ENCODE data around the gene HHIP. TPM values are rescaled to one million over a fixed set of nuclear protein-coding genes. Genes with fewer than 3 reads are reported as not detected.

HHIP gene
- total and polyA plus RNA-seq, 4 donors, result 3.3 to 14.0 (median 6.6) TPM

DNA sequence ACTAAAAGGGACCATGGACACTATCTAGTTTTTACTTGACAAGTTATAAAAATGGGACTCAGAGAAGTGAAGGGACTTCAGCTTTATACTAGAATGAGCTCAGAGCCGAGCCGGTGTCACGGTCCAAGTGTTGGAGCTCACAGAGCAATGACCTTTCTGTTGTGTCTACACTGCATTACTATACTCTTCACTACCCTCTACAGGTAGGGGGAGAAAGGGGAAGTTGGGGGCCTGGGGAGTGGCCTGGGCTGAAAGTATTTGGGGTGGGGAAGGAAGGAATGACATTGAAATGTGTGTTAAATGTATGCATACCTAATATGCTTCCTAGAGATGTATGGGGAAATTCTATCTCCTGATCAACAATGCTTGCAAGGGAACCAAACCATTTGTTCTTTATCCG lies 48.8 kb upstream of the HHIP start (continued):
- TF ChIP-seq, protein P1, sequence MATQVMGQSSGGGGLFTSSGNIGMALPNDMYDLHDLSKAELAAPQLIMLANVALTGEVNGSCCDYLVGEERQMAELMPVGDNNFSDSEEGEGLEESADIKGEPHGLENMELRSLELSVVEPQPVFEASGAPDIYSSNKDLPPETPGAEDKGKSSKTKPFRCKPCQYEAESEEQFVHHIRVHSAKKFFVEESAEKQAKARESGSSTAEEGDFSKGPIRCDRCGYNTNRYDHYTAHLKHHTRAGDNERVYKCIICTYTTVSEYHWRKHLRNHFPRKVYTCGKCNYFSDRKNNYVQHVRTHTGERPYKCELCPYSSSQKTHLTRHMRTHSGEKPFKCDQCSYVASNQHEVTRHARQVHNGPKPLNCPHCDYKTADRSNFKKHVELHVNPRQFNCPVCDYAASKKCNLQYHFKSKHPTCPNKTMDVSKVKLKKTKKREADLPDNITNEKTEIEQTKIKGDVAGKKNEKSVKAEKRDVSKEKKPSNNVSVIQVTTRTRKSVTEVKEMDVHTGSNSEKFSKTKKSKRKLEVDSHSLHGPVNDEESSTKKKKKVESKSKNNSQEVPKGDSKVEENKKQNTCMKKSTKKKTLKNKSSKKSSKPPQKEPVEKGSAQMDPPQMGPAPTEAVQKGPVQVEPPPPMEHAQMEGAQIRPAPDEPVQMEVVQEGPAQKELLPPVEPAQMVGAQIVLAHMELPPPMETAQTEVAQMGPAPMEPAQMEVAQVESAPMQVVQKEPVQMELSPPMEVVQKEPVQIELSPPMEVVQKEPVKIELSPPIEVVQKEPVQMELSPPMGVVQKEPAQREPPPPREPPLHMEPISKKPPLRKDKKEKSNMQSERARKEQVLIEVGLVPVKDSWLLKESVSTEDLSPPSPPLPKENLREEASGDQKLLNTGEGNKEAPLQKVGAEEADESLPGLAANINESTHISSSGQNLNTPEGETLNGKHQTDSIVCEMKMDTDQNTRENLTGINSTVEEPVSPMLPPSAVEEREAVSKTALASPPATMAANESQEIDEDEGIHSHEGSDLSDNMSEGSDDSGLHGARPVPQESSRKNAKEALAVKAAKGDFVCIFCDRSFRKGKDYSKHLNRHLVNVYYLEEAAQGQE (IDR thresholded peaks at IDR 0.05), result no peak
- no peak for TF ChIP-seq HNF4G (IDR thresholded peaks at IDR 0.05)
- no peak for TF ChIP-seq HNF4A (conservative IDR thresholded peaks at IDR 0.05)
- no peak for TF ChIP-seq GABPA (IDR thresholded peaks at IDR 0.05 in 1 of 2, conservative IDR thresholded peaks at IDR 0.05 in 1 of 2)
- no peak for TF ChIP-seq NR2F2 (IDR thresholded peaks at IDR 0.05)

DNA sequence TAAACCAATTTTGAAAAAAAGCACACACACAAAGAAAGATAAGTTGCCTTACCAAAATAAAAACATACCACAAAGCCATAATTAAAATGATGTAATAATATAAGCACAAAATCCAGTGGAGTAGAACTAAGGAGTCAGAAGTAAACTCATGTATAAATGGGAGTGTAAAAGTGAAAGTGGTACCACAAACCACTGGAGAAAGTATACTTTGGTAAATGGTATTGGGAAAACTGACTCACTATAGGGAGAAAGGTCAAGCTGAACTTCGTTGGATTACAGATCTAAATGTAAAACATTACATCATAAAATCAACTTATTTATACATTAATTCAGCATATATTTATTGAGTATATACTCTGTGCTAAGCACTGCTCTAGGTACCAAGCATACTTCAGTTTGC lies 46.3 kb upstream of the HHIP start:
- Histone ChIP-seq H3K27ac (ENCODE audit: low read depth in 1 of 2, low read length in 2 of 2) (no peak overlapping the region), H3K27me3 (ENCODE audit: control insufficient read depth in 4 of 4, insufficient read depth in 4 of 4, low read length in 3 of 4) (no peaks in the 10 kb centered on the region), H3K9ac (ENCODE audit: low read depth in 1 of 2, low read length in 2 of 2) (no peak overlapping the region), H3K4me1 (ENCODE audit: control insufficient read depth in 4 of 4, insufficient read depth in 4 of 4, low read length in 3 of 4) (no peaks in the 10 kb centered on the region), H3K9me3 (ENCODE audit: control insufficient read depth in 4 of 4, low read length in 3 of 4) (no peaks in the 10 kb centered on the region), H3K4me3 (ENCODE audit: low read depth in 1 of 3, low read length in 3 of 3) (no peak overlapping the region), H3K36me3 (ENCODE audit: control insufficient read depth in 4 of 4, insufficient read depth in 3 of 4, low read depth in 1 of 4, low read length in 3 of 4) (no peaks in the 10 kb centered on the region)
- DNase-seq (ENCODE audit: low spot score), result no peak
- no peak for TF ChIP-seq NR2F2 (IDR thresholded peaks at IDR 0.05)
- TF ChIP-seq, protein P2, sequence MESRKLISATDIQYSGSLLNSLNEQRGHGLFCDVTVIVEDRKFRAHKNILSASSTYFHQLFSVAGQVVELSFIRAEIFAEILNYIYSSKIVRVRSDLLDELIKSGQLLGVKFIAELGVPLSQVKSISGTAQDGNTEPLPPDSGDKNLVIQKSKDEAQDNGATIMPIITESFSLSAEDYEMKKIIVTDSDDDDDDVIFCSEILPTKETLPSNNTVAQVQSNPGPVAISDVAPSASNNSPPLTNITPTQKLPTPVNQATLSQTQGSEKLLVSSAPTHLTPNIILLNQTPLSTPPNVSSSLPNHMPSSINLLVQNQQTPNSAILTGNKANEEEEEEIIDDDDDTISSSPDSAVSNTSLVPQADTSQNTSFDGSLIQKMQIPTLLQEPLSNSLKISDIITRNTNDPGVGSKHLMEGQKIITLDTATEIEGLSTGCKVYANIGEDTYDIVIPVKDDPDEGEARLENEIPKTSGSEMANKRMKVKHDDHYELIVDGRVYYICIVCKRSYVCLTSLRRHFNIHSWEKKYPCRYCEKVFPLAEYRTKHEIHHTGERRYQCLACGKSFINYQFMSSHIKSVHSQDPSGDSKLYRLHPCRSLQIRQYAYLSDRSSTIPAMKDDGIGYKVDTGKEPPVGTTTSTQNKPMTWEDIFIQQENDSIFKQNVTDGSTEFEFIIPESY (IDR thresholded peaks at IDR 0.05), result no peak
- TF ChIP-seq FOXA2 (IDR thresholded peaks at IDR 0.05), result no peak
- TF ChIP-seq, protein P3, sequence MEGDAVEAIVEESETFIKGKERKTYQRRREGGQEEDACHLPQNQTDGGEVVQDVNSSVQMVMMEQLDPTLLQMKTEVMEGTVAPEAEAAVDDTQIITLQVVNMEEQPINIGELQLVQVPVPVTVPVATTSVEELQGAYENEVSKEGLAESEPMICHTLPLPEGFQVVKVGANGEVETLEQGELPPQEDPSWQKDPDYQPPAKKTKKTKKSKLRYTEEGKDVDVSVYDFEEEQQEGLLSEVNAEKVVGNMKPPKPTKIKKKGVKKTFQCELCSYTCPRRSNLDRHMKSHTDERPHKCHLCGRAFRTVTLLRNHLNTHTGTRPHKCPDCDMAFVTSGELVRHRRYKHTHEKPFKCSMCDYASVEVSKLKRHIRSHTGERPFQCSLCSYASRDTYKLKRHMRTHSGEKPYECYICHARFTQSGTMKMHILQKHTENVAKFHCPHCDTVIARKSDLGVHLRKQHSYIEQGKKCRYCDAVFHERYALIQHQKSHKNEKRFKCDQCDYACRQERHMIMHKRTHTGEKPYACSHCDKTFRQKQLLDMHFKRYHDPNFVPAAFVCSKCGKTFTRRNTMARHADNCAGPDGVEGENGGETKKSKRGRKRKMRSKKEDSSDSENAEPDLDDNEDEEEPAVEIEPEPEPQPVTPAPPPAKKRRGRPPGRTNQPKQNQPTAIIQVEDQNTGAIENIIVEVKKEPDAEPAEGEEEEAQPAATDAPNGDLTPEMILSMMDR (IDR thresholded peaks at IDR 0.05; ENCODE audit: low read depth, low read length, missing input control), result no peak
- TF ChIP-seq JUND (IDR thresholded peaks at IDR 0.05), result no peak
- TF ChIP-seq RAD21 (IDR thresholded peaks at IDR 0.05), result no peak
- TF ChIP-seq RXRA (IDR thresholded peaks at IDR 0.05), result no peak
- no peak for TF ChIP-seq FOXA1 (IDR thresholded peaks at IDR 0.05)
- no peak for TF ChIP-seq GABPA (IDR thresholded peaks at IDR 0.05 in 1 of 2, conservative IDR thresholded peaks at IDR 0.05 in 1 of 2)
- TF ChIP-seq, protein P4, sequence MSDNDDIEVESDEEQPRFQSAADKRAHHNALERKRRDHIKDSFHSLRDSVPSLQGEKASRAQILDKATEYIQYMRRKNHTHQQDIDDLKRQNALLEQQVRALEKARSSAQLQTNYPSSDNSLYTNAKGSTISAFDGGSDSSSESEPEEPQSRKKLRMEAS (IDR thresholded peaks at IDR 0.05), result no peak
- TF ChIP-seq YY1 (IDR thresholded peaks at IDR 0.05), result no peak
- TF ChIP-seq, protein P5, sequence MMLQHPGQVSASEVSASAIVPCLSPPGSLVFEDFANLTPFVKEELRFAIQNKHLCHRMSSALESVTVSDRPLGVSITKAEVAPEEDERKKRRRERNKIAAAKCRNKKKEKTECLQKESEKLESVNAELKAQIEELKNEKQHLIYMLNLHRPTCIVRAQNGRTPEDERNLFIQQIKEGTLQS (IDR thresholded peaks at IDR 0.05), result no peak
- TF ChIP-seq, protein P1 (IDR thresholded peaks at IDR 0.05), result no peak
- TF ChIP-seq SP1 (IDR thresholded peaks at IDR 0.05), result no peak
- TF ChIP-seq HNF4G (IDR thresholded peaks at IDR 0.05), result no peak
- no peak for TF ChIP-seq HNF4A (conservative IDR thresholded peaks at IDR 0.05)
- WGBS, result 25% methylated on average over 1 of the region's 1 CpG
